HG03175 (cell line): ENCODE data around the gene ATG5.

ENCODE experiments used
- ATAC-seq: cut with Tn5 transposase; IDR thresholded peaks from one replicate; pipeline ENCODE4 v1.9.1; 2021; ENCODE audit warnings: mild to moderate bottlenecking, moderate library complexity; ENCODE audit not compliant: unreplicated experiment

ATG5 gene

GRCh38 chr6:106184629-106185028 lies 140.9 kb downstream of the ATG5 start:
- ATAC-seq, result no peak

- no peak for ATAC-seq
These were observed 142.1 kb downstream of the ATG5 start for GRCh38 chr6:106183430-106183829.

- ATAC-seq, result peak; percentile 90
These were observed 143.1 kb downstream of the ATG5 start for GRCh38 chr6:106182455-106182854.

GRCh38 chr6:106181664-106182418 lies 143.7 kb downstream of the ATG5 start:
- peak; percentile 40 for ATAC-seq

- ATAC-seq, result no peak
These were observed 145.4 kb downstream of the ATG5 start for GRCh38 chr6:106180208-106180607.

GRCh38 chr6:106178900-106179299 lies 146.7 kb downstream of the ATG5 start:
- no peak for ATAC-seq

- ATAC-seq, result no peak
These were observed 147.8 kb downstream of the ATG5 start for GRCh38 chr6:106177786-106178185.

- ATAC-seq, result no peak
These were observed 152.3 kb downstream of the ATG5 start for GRCh38 chr6:106173124-106173879.

- ATAC-seq, result no peak
These were observed 155.3 kb downstream of the ATG5 start for GRCh38 chr6:106170030-106170791.

- no peak for ATAC-seq
These were observed 156.0 kb downstream of the ATG5 start for GRCh38 chr6:106169517-106169916.

- ATAC-seq, result no peak
These were observed 157.3 kb downstream of the ATG5 start for GRCh38 chr6:106168097-106168888.

GRCh38 chr6:106167096-106167814 lies 158.3 kb downstream of the ATG5 start:
- ATAC-seq, result peak; percentile 38

GRCh38 chr6:106165885-106166485 lies 159.6 kb downstream of the ATG5 start:
- no peak for ATAC-seq

- peak; percentile 58 for ATAC-seq
These were observed 161.3 kb downstream of the ATG5 start for GRCh38 chr6:106163966-106164877.

- ATAC-seq, result peak; percentile 34
These were observed 162.1 kb downstream of the ATG5 start for GRCh38 chr6:106163446-106163965.

GRCh38 chr6:106162921-106163320 lies 162.6 kb downstream of the ATG5 start:
- ATAC-seq, result no peak

- no peak for ATAC-seq
These were observed 163.7 kb downstream of the ATG5 start for GRCh38 chr6:106161893-106162292.

GRCh38 chr6:106161311-106161874 lies 164.2 kb downstream of the ATG5 start:
- no peak for ATAC-seq
